ENCODE measurements around the gene DPPA2.

DNA sequence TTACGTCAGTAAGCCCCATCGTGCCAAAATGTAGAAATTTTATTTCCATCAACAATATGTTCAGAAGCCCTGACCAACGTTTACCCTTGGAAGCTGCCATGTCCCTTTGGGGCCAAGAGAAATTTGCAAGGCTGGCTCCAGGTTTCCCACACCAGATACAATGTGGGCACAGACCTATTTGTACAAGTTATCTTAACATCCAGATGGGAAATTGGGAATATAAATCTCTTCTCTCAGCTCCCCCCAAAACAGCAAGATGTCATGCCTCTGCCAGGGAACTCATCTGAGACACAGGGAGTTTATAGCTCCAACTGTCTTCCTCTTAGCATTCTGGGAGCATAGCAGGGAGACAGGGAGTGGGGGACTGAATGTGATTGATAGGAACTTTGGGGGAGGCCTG is 9.3 kb upstream of the DPPA2 start:
- TF ChIP-seq POLR2AphosphoS5 (IDR thresholded peaks at IDR 0.05; ENCODE audit: borderline replicate concordance, low read depth, low read length) (no peak), EZH2 (IDR thresholded peaks at IDR 0.05) (no peak)
